GM12873 (cell line): ENCODE results near the gene ASL.

Experiments used
- TF ChIP-seq, protein P1 (sequence below): IDR thresholded peaks from 2 replicates; pipeline ENCODE4 v1.5.1; 2012; ENCODE audit warnings: low read depth, mild to moderate bottlenecking, moderate library complexity, low read length, control low read depth; ENCODE audit not compliant: insufficient read depth; ENCODE audit errors: missing control alignments

ASL gene

DNA sequence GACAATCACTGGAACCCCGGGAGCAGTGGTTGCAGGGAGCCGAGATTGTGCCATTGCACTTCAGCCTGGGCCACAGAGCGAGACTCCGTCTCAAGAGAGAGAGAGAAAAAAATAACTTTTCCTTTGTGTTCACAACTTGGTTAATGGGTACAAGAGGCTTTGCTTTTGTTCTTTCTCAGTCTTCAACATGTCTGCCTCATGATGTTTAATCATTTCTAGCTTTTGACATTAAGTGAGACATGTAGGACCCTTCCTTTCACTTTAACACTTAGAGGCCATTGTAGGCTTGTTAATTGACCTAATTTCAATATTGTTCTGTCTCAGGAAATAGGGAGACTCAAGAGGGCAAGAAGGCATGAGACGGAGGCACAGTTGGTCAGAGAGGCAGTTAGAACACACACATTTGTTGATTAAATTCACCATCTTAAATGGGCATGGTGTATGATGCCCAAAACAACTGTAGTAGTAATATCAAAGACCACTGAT, 29.7 kb downstream of the ASL start:
- TF ChIP-seq, protein P1, sequence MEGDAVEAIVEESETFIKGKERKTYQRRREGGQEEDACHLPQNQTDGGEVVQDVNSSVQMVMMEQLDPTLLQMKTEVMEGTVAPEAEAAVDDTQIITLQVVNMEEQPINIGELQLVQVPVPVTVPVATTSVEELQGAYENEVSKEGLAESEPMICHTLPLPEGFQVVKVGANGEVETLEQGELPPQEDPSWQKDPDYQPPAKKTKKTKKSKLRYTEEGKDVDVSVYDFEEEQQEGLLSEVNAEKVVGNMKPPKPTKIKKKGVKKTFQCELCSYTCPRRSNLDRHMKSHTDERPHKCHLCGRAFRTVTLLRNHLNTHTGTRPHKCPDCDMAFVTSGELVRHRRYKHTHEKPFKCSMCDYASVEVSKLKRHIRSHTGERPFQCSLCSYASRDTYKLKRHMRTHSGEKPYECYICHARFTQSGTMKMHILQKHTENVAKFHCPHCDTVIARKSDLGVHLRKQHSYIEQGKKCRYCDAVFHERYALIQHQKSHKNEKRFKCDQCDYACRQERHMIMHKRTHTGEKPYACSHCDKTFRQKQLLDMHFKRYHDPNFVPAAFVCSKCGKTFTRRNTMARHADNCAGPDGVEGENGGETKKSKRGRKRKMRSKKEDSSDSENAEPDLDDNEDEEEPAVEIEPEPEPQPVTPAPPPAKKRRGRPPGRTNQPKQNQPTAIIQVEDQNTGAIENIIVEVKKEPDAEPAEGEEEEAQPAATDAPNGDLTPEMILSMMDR: no peak

DNA sequence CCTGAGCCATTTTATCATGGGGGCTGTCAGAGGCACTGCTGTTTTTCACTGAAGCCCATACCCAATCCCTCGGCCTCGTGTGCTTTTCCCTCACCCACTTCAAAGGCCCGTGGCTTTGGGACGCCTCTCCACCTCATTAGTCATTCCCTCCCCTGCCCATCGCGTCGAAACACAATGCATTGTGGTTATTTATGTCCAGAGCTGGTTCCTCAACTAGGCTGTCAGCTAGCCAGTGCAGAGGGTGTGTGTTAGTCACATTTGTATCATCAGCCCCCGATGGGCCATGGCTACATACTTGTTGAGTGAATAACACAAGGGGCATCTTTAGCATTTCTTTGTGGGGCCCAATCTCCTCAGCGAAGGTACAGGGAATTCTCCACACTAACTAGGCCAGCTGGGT, 35.2 kb downstream of the ASL start:
- TF ChIP-seq, protein P1: no peak

DNA sequence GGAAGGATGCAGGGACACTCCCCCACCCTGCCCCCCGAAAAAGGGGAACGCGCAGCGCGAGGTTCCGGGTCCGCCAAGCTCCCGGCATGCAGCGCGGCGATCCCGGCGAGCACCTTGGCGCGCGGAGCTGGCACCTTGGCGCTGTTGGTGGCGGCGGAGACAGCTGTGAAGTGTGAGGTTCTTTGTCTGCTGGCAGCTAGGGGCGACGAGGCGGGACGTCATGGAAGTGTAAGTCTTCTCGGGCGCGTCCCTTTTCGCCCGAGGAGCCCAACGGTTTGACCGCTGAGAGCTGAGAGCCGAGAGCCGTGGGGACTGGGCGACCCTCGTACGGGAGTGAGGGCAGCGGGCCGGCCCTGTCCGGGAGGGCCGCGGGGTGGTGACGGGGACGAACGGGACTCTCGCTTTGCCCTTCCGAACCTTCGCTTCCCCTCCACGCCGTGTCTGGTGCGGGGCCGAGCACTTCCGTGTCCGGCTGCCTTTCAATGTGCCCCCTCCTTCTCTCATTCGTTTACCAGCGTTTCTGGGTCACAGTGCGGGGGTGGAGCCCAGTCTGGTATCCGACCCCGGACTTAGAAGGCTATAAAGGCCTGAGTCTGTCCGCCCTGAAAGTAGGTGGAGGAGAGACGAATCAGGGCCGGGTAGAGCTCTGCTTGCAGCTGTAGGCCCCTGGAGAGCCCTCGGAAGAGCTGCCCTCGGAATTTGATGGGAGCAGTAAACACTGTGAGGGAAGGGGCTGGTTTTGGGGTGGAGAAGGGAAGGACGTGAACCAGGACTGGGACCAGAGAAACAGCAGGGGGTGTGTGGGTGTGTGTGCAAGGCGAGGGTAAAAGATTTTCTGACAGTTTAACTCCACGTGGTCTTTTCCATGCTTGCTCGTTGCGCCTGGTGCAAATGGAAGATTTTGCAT, 39.4 kb downstream of the ASL start, which contains the start of gene CRCP:
TSS of gene CRCP (plus strand) at position 105 of the 907 bp plus-strand sequence. CDS start at position 221, 116 bp downstream.
- TF ChIP-seq, protein P1: peak; percentile 54

DNA sequence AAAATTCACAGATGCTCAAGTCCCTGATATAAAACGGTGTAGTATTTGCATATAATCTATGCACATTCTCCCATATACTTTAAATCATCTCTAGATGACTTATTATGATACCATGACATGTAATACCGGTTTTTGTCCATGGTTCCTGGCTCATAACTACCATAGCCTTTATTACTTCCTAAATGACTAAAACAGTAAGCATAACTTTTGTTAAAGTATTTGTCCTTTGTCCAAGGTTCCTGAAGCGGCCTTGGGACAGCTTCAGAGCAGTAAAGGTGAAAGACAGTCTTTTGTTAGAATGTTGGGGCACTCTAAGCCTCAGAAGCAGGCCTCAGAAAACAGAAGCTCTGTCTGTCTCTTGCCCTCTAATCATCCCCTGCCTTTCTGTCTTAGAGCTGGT, 43.0 kb downstream of the ASL start:
- TF ChIP-seq, protein P1: no peak

DNA sequence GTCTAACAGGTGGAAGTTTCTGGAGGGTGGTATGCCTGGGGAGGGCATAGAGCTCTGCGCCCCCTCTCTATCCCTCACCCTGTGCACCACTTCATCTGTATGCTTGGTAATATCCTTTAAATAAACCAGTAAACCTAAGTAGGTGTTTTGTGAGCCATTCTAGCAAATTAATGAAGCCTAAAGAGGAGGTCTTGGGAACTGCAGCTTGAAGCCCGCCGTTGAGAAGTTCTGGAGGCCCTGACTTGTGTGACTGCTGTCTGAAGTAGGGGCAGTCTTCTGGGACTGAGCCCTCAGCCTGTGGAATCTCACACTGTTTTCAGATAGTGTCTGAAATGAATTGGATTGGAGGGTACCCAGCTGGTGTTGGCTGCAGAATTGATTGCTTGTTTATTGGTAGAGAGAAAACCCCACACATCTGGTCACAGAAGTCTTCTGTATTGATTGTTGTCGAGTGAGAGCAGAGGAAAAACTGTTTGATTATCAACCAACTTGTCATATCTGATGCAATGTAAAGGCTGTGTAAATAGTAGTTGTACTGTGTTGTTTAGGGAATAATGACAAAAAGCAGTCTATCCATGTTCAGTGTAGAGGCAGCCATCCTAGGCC, 43.7 kb downstream of the ASL start:
- TF ChIP-seq, protein P1: no peak

DNA sequence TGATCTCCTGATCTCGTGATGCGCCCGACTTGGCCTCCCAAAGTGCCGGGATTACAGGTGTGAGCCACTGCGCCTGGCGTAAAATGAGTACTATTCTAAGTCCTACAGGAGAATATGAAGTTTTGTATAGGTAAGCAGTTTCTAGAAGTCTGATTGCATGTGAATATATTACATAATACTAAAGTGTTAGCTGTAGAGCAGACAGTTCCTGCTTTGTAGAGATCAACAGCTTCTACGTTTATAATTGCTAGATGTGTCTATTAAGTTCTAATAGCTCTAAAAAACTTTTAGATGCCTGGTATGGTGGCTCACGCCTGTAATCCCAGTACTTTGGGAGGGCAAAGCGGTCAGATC, 47.5 kb downstream of the ASL start:
- TF ChIP-seq, protein P1: no peak

DNA sequence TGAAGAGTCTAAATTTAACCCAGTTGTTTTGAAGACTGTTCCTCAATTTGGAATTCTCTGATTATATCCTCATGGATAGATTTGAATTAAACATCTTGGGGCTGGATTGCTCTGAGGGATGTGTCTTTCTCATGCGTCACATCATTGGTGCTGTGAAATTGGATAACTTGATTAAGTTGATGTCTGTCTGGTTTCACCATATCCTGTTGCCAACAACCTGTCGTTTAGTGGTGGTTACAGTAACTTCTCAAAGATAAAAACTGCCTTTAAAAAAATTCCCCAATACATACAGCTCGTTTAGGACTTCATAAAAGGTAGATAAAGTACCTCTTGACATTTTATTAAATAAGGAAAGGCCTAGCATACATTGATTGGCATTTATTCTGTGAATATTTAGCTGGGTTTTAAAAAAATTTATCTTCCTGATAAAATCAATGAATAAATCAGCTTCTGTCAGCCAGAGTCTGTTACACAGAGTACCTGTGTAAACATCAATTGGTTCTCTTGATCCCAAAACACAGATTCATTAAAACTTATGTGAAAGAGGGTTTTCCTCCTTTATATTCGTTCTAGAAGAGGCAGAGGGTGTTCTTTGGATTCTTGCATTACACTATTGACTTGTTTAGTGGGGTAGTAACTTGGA, 49.6 kb downstream of the ASL start:
- TF ChIP-seq, protein P1: no peak
